Measurements from ENCODE around the gene SH3BP2. TPM values are rescaled to one million over a fixed set of nuclear protein-coding genes. Genes with fewer than 3 reads are reported as not detected.
A peak's percentile ranks its signal among the peaks of the same experiment; 100 is the strongest.

Gene SH3BP2
- total RNA-seq, 6 experiments from 2014 or later, result 17.6 to 25.4 (median 20.5) TPM

GRCh38 chr4:2808001-2808400, 15.1 kb downstream of the SH3BP2 start:
- Mint-ChIP-seq H3K9me3 (no peaks in the 10 kb centered on the region), H3K4me3 (no peak overlapping the region), H3K27me3 (ENCODE audit: insufficient read depth) (peaks cover 4% of the 10 kb centered on the region), H3K27ac (no peak overlapping the region), H3K4me1 (ENCODE audit: low read depth) (peaks cover 13% of the 10 kb centered on the region), H3K36me3 (ENCODE audit: low read depth) (no peaks in the 10 kb centered on the region)
- TF ChIP-seq CTCF (IDR thresholded peaks at IDR 0.05), result no peak
- no peak for DNase-seq

GRCh38 chr4:2809610-2810180, 16.8 kb downstream of the SH3BP2 start:
- H3K36me3 Mint-ChIP-seq (ENCODE audit: low read depth), result peaks cover 4% of the 10 kb centered on the region; the same call in 1 of the 2 replicates
- peaks cover 19% of the 10 kb centered on the region for H3K4me1 Mint-ChIP-seq (ENCODE audit: low read depth)
- H3K27ac Mint-ChIP-seq, result no peak overlapping the region
- no peak for DNase-seq
- no peak for TF ChIP-seq CTCF (IDR thresholded peaks at IDR 0.05)
- no peaks in the 10 kb centered on the region for H3K9me3 Mint-ChIP-seq
- H3K4me3 Mint-ChIP-seq, result no peak overlapping the region; the same call in 1 of the 2 replicates
- H3K27me3 Mint-ChIP-seq (ENCODE audit: insufficient read depth), result peaks cover 4% of the 10 kb centered on the region

- H3K36me3 Mint-ChIP-seq (ENCODE audit: low read depth), result peaks cover 5% of the 10 kb centered on the region
- H3K9me3 Mint-ChIP-seq, result no peaks in the 10 kb centered on the region
- H3K4me3 Mint-ChIP-seq, result no peak overlapping the region
- no peak for TF ChIP-seq CTCF (IDR thresholded peaks at IDR 0.05)
- H3K4me1 Mint-ChIP-seq (ENCODE audit: low read depth), result peaks cover 19% of the 10 kb centered on the region
- DNase-seq, result no peak
- peaks cover 4% of the 10 kb centered on the region for H3K27me3 Mint-ChIP-seq (ENCODE audit: insufficient read depth)
- no peak overlapping the region for H3K27ac Mint-ChIP-seq
These were observed 17.5 kb downstream of the SH3BP2 start for GRCh38 chr4:2810388-2810787.

- H3K4me3 Mint-ChIP-seq, result peak overlapping the region; percentile 77
These were observed 19.1 kb downstream of the SH3BP2 start for GRCh38 chr4:2811830-2812611.

More at GRCh38 chr4:2811830-2812611, 19.1 kb downstream of the SH3BP2 start:
- H3K4me1 Mint-ChIP-seq (ENCODE audit: low read depth), result peaks cover 24% of the 10 kb centered on the region
- peak; percentile 62 for DNase-seq
- H3K27me3 Mint-ChIP-seq (ENCODE audit: insufficient read depth), result peaks cover 7% of the 10 kb centered on the region
- no peak for TF ChIP-seq CTCF (IDR thresholded peaks at IDR 0.05)
- peaks cover 14% of the 10 kb centered on the region; the same call in 1 of the 2 replicates for H3K9me3 Mint-ChIP-seq
- peak overlapping the region; percentile 97 for H3K27ac Mint-ChIP-seq
- peaks cover 19% of the 10 kb centered on the region for H3K36me3 Mint-ChIP-seq (ENCODE audit: low read depth)

Data from HFFc6 (cell line).